HCT116 (cell line): ENCODE data around the gene GTF2F1. TPM values are rescaled to one million over a fixed set of nuclear protein-coding genes. Genes with fewer than 3 reads are reported as not detected.
A peak's percentile ranks its signal among the peaks of the same experiment; 100 is the strongest.

Source experiments
- ATAC-seq: fragments of 200-7000 bp; cut with Tn5 transposase; 2 replicates; pipeline ENCODE4 v1.9.1; 2020; ENCODE audit warnings: mild to moderate bottlenecking, moderate library complexity
- BruUV-seq: library from RNA; stranded (reverse); fragments of 400-500 nt; replicated peaks from 2 replicates; lab custom pipeline; 2021; lab: Mats Ljungman, UMichigan
- CTCF ChIA-PET: fragments of 300-600 bp; sonication (Branson Sonifier 250); formaldehyde crosslinking; loops from one replicate; lab custom pipeline; 2021; ENCODE audit warnings: antibody characterized with exemption; lab: Charles Lee
- POLR2A ChIA-PET: fragments of 300-600, 350-600 bp; sonication (Branson Sonifier 250); formaldehyde crosslinking; loops from one replicate; lab custom pipeline; 2021; ENCODE audit warnings: antibody characterized with exemption; lab: Charles Lee
- RAD21 ChIA-PET, 2 experiments: fragments of 300-600 bp; sonication (Branson Sonifier 250); formaldehyde crosslinking; loops; one replicate each; lab custom pipeline; 2023; ENCODE audit warnings: low total read pairs in 2 of 2; ENCODE audit not compliant: uncharacterized antibody in 2 of 2, unreplicated experiment in 2 of 2, low non-redundant PET in 1 of 2; lab: Charles Lee
- DNase-seq: peaks from one replicate; pipeline ENCODE4 v3.0.0-alpha.2; 2010; ENCODE audit warnings: low read depth, low spot score
- H2AFZ ChIP-seq: fragments of 200-600 bp; shearing (Covaris generic), sonication (generic); 2 replicates; pipeline ENCODE4 v1.6.1; 2017; ENCODE audit warnings: low read depth, mixed run types, mixed read lengths, antibody characterized with exemption, low read length; ENCODE audit not compliant: poor library complexity, severe bottlenecking
- H3K27ac ChIP-seq: 2 replicates; pipeline ENCODE4 v1.5.1; 2012; ENCODE audit warnings: low read depth, low read length
- H3K27me3 ChIP-seq: fragments of 200-600 bp; sonication (generic); 2 replicates; pipeline ENCODE4 v1.6.1; 2016; ENCODE audit warnings: mixed run types, low read length, mixed read lengths; ENCODE audit not compliant: insufficient read depth
- H3K36me3 ChIP-seq, 2 experiments: fragments of 200-500 bp in 1 of 2; fragments of 200-600 bp in 1 of 2; sonication (Bioruptor generic) in 1 of 2; sonication (generic) in 1 of 2; 2 replicates each; pipeline versions ENCODE4 v1.5.1 to v1.6.1; 2014 to 2016; ENCODE audit warnings: low read length in 2 of 2, inconsistent platforms in 1 of 2, mixed read lengths in 1 of 2, mixed run types in 1 of 2; ENCODE audit not compliant: insufficient read depth in 2 of 2, control insufficient read depth in 1 of 2
- H3K4me1 ChIP-seq, 2 experiments: fragments of 200-600 bp in 1 of 2; sonication (generic) in 1 of 2; 2 replicates each; pipeline versions ENCODE4 v1.5.1 to v1.6.1; 2012 to 2017; ENCODE audit warnings: low read length in 2 of 2, inconsistent platforms in 1 of 2, mild to moderate bottlenecking in 1 of 2, mixed read lengths in 1 of 2, mixed run types in 1 of 2, moderate library complexity in 1 of 2; ENCODE audit not compliant: insufficient read depth in 2 of 2, control insufficient read depth in 1 of 2
- H3K4me2 ChIP-seq: fragments of 200-600 bp; sonication (generic); 2 replicates; pipeline ENCODE4 v1.6.1; 2017; ENCODE audit warnings: mixed run types, low read length, mixed read lengths
- H3K4me3 ChIP-seq, 2 experiments: fragments of 200-600 bp in 1 of 2; sonication (generic) in 1 of 2; replicated peaks in 1 of 2; 2 replicates each; pipeline ENCODE4 v1.5.1; 2011 to 2016; ENCODE audit warnings: low read length in 2 of 2, control low read depth in 1 of 2, low read depth in 1 of 2, mild to moderate bottlenecking in 1 of 2, mixed read lengths in 1 of 2, mixed run types in 1 of 2
- H3K79me2 ChIP-seq: fragments of 200-600 bp; sonication (generic); 2 replicates; pipeline ENCODE4 v1.6.1; 2017; ENCODE audit warnings: mild to moderate bottlenecking, mixed run types, low read length, moderate library complexity, mixed read lengths; ENCODE audit not compliant: insufficient read depth
- H3K9ac ChIP-seq: fragments of 200-600 bp; sonication (generic); 2 replicates; pipeline ENCODE4 v1.6.1; 2016; ENCODE audit warnings: low read length, mixed read lengths
- H3K9me2 ChIP-seq: fragments of 200-600 bp; sonication (generic), shearing (Covaris generic); 2 replicates; pipeline ENCODE4 v1.6.1; 2017; ENCODE audit warnings: mixed run types, mild to moderate bottlenecking, moderate library complexity; ENCODE audit not compliant: insufficient read depth
- H3K9me3 ChIP-seq, 2 experiments: fragments of 200-500 bp in 1 of 2; fragments of 200-600 bp in 1 of 2; sonication (Bioruptor generic) in 1 of 2; sonication (generic) in 1 of 2; 2 replicates each; pipeline ENCODE4 v1.6.1; 2014 to 2017; ENCODE audit warnings: low read length in 2 of 2, mixed read lengths in 2 of 2, inconsistent platforms in 1 of 2, low read depth in 1 of 2, mild to moderate bottlenecking in 1 of 2, mixed run types in 1 of 2, moderate library complexity in 1 of 2; ENCODE audit not compliant: control insufficient read depth in 1 of 2, insufficient read depth in 1 of 2
- H4K20me1 ChIP-seq: fragments of 200-600 bp; sonication (generic), shearing (Covaris generic); 2 replicates; pipeline ENCODE4 v1.6.1; 2017; ENCODE audit warnings: mixed run types, mild to moderate bottlenecking, moderate library complexity; ENCODE audit not compliant: insufficient read depth
- JUND ChIP-seq: IDR thresholded peaks from 2 replicates; pipeline ENCODE4 v1.6.1; 2012
- POLR2AphosphoS5 ChIP-seq: IDR thresholded peaks from 2 replicates; pipeline ENCODE4 v1.6.1; 2011; ENCODE audit warnings: mild to moderate bottlenecking, low read depth, low read length, moderate library complexity
- RAD21 ChIP-seq: IDR thresholded peaks from 2 replicates; pipeline ENCODE4 v1.6.1; 2012; ENCODE audit warnings: low read depth, mild to moderate bottlenecking
- ZFX ChIP-seq: fragments of 450-650 bp; IDR thresholded peaks from 2 replicates; pipeline ENCODE4 v1.6.1; 2017
- ZNF274 ChIP-seq: fragments of 200-500 bp; sonication (Bioruptor generic); IDR thresholded peaks from 2 replicates; pipeline ENCODE4 v1.6.1; 2014; ENCODE audit warnings: mild to moderate bottlenecking, low read depth, low read length, inconsistent platforms
- intact Hi-C: fragments of 100-400 bp; cut with micrococcal nuclease; formaldehyde crosslinking; loops from 2 replicates; pipeline ENCODE4 v1.10.0; 2022
- total RNA-seq: library from RNA; stranded (reverse); gene quantifications from one replicate; pipeline ENCODE4 v1.2.1, GENCODE V29; 2021; ENCODE audit not compliant: unreplicated experiment
- TF ChIP-seq, protein P1 (sequence below): IDR thresholded peaks from 2 replicates; pipeline ENCODE4 v1.6.1; 2012

The GTF2F1 gene
- total RNA-seq, 1 experiment from 2014 or later, result 82.0 TPM

DNA sequence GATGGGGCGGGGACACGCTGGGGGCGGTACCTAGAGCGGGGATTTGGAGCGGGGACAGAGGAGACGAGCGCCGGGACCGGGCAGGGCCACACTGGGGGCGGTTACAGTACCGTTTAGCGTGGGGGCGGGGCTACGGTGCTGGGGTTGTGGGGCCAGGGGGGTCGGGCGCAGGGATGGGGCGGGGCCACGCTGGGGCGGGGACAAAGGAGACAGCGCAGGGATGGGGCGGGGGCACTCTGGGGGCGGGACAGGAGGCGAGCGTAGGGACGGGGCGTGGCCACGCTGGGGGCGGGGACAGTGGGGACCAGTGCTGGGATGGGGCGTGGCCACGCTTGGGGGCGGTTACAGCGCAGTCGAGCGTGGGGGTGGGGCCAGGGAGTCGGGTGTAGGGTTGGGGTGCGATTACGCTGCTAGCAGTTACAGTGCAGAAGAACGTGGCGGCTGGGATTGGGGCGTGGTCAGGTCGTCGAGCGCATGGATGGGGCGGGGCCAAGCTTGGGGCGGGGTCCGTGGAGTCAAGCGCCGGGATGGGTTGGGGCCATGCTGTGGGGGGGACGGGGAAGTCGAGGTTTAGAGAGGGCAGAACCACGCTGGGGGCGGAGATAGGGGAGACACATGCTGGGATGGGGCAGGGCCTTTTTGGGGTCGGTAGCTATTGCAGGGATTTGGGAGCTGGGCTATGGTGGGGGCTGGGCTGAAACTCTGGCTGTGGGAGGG, 19.7 kb downstream of the GTF2F1 start:
- Histone ChIP-seq H3K36me3 (peaks cover 0 to under 1% of the 10 kb centered on the region in 2 experiments; a peak in 3 of 4 replicates), H3K9me2 (no peaks in the 10 kb centered on the region), H3K9ac (peak overlapping the region; percentile 87), H4K20me1 (no peaks in the 10 kb centered on the region), H3K4me3 (peak overlapping the region; percentile 72 to 95), H2AFZ (no peak overlapping the region), H3K4me1 (peaks cover 5 to 16% of the 10 kb centered on the region in 2 experiments; a peak in 3 of 4 replicates), H3K27me3 (no peaks in the 10 kb centered on the region), H3K9me3 (no peaks in the 10 kb centered on the region), H3K4me2 (peak overlapping the region; percentile 96), H3K27ac (peak overlapping the region; percentile 86), H3K79me2 (no peaks in the 10 kb centered on the region)
- POLR2A ChIA-PET, result interaction anchor here (0.6 to 1.4 kb wide), 8 partner anchors 12 to 545 kb away, joined by 3 to 16 read pairs (median 4); partner anchors contain the start of genes CLPP and KHSRP
- ATAC-seq, result peak; percentile 77
- CTCF ChIA-PET, result interaction anchor here (0.7 to 1.9 kb wide), 4 partner anchors 19 to 569 kb away, joined by 4 to 6 read pairs (median 6); no protein-coding TSS in a partner anchor
- intact Hi-C loops, result loop anchor here (5.0 kb wide), 1 partner anchor 364 kb away; the partner anchor contains the start of genes GPR108 and TRIP10
- RAD21 ChIA-PET, result interaction anchor here in 1 of 2 experiments (1.0 kb wide), 1 partner anchor 12 kb away, joined by 4 read pairs; the partner anchor contains the start of gene CLPP
- TF ChIP-seq JUND (no peak), ZFX (0 out of 2 replicates have a peak, but pooled peaks have one; percentile 0), ZNF274 (no peak), POLR2AphosphoS5 (peak; percentile 39; the same call in 1 of the 2 replicates), RAD21 (no peak)
- TF ChIP-seq, protein P1, sequence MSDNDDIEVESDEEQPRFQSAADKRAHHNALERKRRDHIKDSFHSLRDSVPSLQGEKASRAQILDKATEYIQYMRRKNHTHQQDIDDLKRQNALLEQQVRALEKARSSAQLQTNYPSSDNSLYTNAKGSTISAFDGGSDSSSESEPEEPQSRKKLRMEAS, result peak; percentile 49
- DNase-seq, result peak; percentile 93
- BruUV-seq, result no TSS peak
